OCI-LY7 (cell line): Measurements from ENCODE around the gene THRAP3. TPM values are rescaled to one million over a fixed set of nuclear protein-coding genes. Genes with fewer than 3 reads are reported as not detected.

ENCODE experiments used
- BruUV-seq: library from RNA; stranded (reverse); fragments of 400-500 nt; replicated peaks from 2 replicates; lab custom pipeline; 2021; lab: Mats Ljungman, UMichigan
- CTCF ChIA-PET: fragments of 300-600 bp; sonication (Branson Sonifier 250); formaldehyde crosslinking; loops from one replicate; lab custom pipeline; 2022; ENCODE audit warnings: antibody characterized with exemption; ENCODE audit not compliant: unreplicated experiment; lab: Charles Lee
- POLR2A ChIA-PET: fragments of 300-600 bp; sonication (Branson Sonifier 250); formaldehyde crosslinking; loops from one replicate; lab custom pipeline; 2022; ENCODE audit warnings: antibody characterized with exemption; lab: Charles Lee
- DNase-seq: peaks from one replicate; pipeline ENCODE4 v3.0.0-alpha.2; 2015; ENCODE audit warnings: low spot score
- H2AFZ ChIP-seq: fragments of 200-600 bp; sonication (generic), shearing (Covaris generic); 2 replicates; pipeline ENCODE4 v1.6.1; 2014; ENCODE audit warnings: mild to moderate bottlenecking, antibody characterized with exemption, low read length, moderate library complexity
- H3K27ac ChIP-seq: fragments of 200-600 bp; sonication (generic); 2 replicates; pipeline ENCODE4 v1.5.1; 2014; ENCODE audit warnings: mixed run types, low read depth, mild to moderate bottlenecking, moderate library complexity, low read length, inconsistent platforms; ENCODE audit not compliant: poor library complexity, severe bottlenecking
- H3K36me3 ChIP-seq: fragments of 200-600 bp; sonication (generic); 2 replicates; pipeline ENCODE4 v1.6.1; 2014; ENCODE audit warnings: mild to moderate bottlenecking, antibody characterized with exemption, low read length, moderate library complexity, mixed read lengths; ENCODE audit not compliant: insufficient read depth
- H3K4me1 ChIP-seq: fragments of 200-600 bp; sonication (generic); 2 replicates; pipeline ENCODE4 v1.5.1; 2014; ENCODE audit warnings: mild to moderate bottlenecking, low read length; ENCODE audit not compliant: insufficient read depth, poor library complexity, severe bottlenecking
- H3K4me2 ChIP-seq: fragments of 200-600 bp; sonication (generic); 2 replicates; pipeline ENCODE4 v1.6.1; 2014; ENCODE audit warnings: mild to moderate bottlenecking, low read length
- H3K4me3 ChIP-seq: fragments of 200-600 bp; sonication (generic); 2 replicates; pipeline ENCODE4 v1.5.1; 2014; ENCODE audit warnings: mild to moderate bottlenecking, low read depth, low read length; ENCODE audit not compliant: poor library complexity, severe bottlenecking
- H3K79me2 ChIP-seq: fragments of 200-600 bp; sonication (generic); 2 replicates; pipeline ENCODE4 v1.6.1; 2016; ENCODE audit warnings: low read depth, mild to moderate bottlenecking, low read length, moderate library complexity, mixed read lengths; ENCODE audit not compliant: insufficient read depth
- H3K9me2 ChIP-seq: fragments of 200-600 bp; sonication (generic); 2 replicates; pipeline ENCODE4 v1.6.1; 2016; ENCODE audit warnings: mild to moderate bottlenecking, low read length, mixed read lengths; ENCODE audit not compliant: insufficient read depth
- H3K9me3 ChIP-seq: fragments of 200-600 bp; sonication (generic); 2 replicates; pipeline ENCODE4 v1.6.1; 2014; ENCODE audit warnings: mild to moderate bottlenecking, mixed run types, low read length, mixed read lengths
- H4K20me1 ChIP-seq: fragments of 200-600 bp; sonication (generic); 2 replicates; pipeline ENCODE4 v1.6.1; 2014; ENCODE audit warnings: mild to moderate bottlenecking, antibody characterized with exemption, low read length, moderate library complexity, mixed read lengths; ENCODE audit not compliant: insufficient read depth
- CTCF ChIP-seq: fragments of 200-600 bp; sonication (generic); conservative IDR thresholded peaks from 2 replicates; pipeline ENCODE4 v1.5.1; 2014; ENCODE audit warnings: mild to moderate bottlenecking, antibody characterized with exemption, low read length, moderate library complexity, mixed read lengths
- EZH2phosphoT487 ChIP-seq: fragments of 200-600 bp; sonication (generic); IDR thresholded peaks from 2 replicates; pipeline ENCODE4 v1.6.1; 2018; ENCODE audit warnings: low read depth, borderline replicate concordance, mild to moderate bottlenecking, mixed run types, antibody characterized with exemption, low read length, moderate library complexity, mixed read lengths
- intact Hi-C: fragments of 100-400 bp; cut with micrococcal nuclease; formaldehyde crosslinking; loops from one replicate; pipeline ENCODE4 v1.10.0; 2022; ENCODE audit not compliant: unreplicated experiment
- total RNA-seq, 2 experiments: library from RNA; depleted of rRNA in 1 of 2; stranded (reverse); fragments of >200 nt in 1 of 2; shearing (Covaris generic) in 1 of 2; gene quantifications; 2 replicates each; pipeline ENCODE4 v1.2.3, GENCODE V29; 2014 to 2022

THRAP3 gene
- total RNA-seq, 2 experiments from 2014 or later = 98.7 to 132 TPM

- Histone ChIP-seq H2AFZ (no peak overlapping the region), H3K36me3 (peaks cover 77% of the 10 kb centered on the region), H3K9me2 (no peaks in the 10 kb centered on the region), H3K27ac (no peak overlapping the region), H3K79me2 (no peaks in the 10 kb centered on the region), H4K20me1 (no peaks in the 10 kb centered on the region), H3K4me3 (no peak overlapping the region), H3K4me1 (peaks cover 19% of the 10 kb centered on the region), H3K9me3 (no peaks in the 10 kb centered on the region), H3K4me2 (no peak overlapping the region)
- TF ChIP-seq EZH2phosphoT487 (no peak), CTCF (no peak)
- intact Hi-C loops = no loop called here
- POLR2A ChIA-PET = interaction anchor here (1.7 kb wide), 1 partner anchor 69 kb away, joined by 4 read pairs; no protein-coding TSS in a partner anchor
- no peak for DNase-seq
- BruUV-seq = no TSS peak
- CTCF ChIA-PET = interaction anchor here (0.6 kb wide), 1 partner anchor 8 kb away, joined by 5 read pairs; no protein-coding TSS in a partner anchor
These were observed 127.2 kb downstream of the THRAP3 start for GRCh38 chr1:36351227-36351977.

GRCh38 chr1:36352125-36352909, 128.1 kb downstream of the THRAP3 start:
- H3K4me3 ChIP-seq = no peak overlapping the region
- POLR2A ChIA-PET = no interaction called here
- H4K20me1 ChIP-seq = no peaks in the 10 kb centered on the region
- no peak overlapping the region for H3K4me2 ChIP-seq
- CTCF ChIA-PET = no interaction called here
- H2AFZ ChIP-seq = no peak overlapping the region
- peaks cover 19% of the 10 kb centered on the region for H3K4me1 ChIP-seq
- no peak overlapping the region for H3K27ac ChIP-seq
- no peaks in the 10 kb centered on the region for H3K9me2 ChIP-seq
- no peaks in the 10 kb centered on the region for H3K9me3 ChIP-seq
- DNase-seq = no peak
- H3K36me3 ChIP-seq = peaks cover 77% of the 10 kb centered on the region
- TF ChIP-seq CTCF = 0 out of 2 replicates have a peak, but pooled peaks have one; percentile 19
- TF ChIP-seq EZH2phosphoT487 = no peak
- intact Hi-C loops = no loop called here
- no TSS peak for BruUV-seq
- H3K79me2 ChIP-seq = no peaks in the 10 kb centered on the region
